Measurements from ENCODE around the gene ANKRD9. TPM values are rescaled to one million over a fixed set of nuclear protein-coding genes. Genes with fewer than 3 reads are reported as not detected.

Gene ANKRD9
- total and polyA plus RNA-seq, 2 of the 13 experiments (the other 11 are each of a cell fraction or from before 2014, with no cell fraction given) = 10.0 to 15.0 TPM

DNA sequence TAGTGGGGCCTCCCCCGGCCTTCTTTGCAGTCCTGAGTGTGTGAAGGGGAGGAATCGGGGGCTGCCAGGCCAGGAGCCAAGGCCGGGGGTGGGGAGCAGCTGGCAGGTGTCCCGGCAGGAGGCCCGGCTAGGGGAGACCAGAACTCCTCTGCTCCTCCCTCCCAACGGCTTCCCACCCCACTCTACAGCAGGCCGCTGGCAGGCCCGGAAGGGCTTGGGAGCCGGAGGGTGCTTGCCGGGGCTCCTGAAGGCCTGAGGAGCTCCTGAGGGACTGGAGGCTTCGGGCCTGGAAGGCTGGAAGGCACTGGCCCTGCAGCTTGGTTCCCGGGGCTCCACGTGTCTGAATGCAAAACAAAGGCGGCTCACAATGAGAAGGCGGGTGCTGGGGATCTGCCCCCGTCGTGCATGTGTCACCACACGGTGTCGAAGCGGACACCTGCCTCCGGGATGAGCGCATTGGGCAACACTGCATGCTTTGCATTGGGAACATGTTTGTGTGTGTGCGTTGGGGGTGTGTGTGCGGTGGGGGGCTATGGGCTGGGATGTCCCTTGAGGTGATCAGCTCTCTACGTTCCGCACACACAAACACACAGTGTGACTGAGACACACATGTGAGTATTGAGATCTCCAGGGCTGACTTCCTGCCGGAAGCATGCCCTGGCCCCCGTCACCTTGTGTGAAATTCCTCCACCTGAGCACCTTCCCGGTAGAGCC lies 30.9 kb upstream of the ANKRD9 start (continued):
- TF ChIP-seq, protein P1, sequence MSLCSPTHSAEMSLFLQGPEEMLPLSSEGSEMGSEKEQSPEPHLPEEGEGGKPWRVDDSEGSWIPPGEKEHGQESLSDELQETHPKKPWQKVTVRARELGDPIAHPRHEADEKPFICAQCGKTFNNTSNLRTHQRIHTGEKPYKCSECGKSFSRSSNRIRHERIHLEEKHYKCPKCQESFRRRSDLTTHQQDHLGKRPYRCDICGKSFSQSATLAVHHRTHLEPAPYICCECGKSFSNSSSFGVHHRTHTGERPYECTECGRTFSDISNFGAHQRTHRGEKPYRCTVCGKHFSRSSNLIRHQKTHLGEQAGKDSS (CRISPR knock-in tag; IDR thresholded peaks at IDR 0.05; ENCODE audit: borderline replicate concordance, low read depth) = no peak
- TF ChIP-seq, protein P2, sequence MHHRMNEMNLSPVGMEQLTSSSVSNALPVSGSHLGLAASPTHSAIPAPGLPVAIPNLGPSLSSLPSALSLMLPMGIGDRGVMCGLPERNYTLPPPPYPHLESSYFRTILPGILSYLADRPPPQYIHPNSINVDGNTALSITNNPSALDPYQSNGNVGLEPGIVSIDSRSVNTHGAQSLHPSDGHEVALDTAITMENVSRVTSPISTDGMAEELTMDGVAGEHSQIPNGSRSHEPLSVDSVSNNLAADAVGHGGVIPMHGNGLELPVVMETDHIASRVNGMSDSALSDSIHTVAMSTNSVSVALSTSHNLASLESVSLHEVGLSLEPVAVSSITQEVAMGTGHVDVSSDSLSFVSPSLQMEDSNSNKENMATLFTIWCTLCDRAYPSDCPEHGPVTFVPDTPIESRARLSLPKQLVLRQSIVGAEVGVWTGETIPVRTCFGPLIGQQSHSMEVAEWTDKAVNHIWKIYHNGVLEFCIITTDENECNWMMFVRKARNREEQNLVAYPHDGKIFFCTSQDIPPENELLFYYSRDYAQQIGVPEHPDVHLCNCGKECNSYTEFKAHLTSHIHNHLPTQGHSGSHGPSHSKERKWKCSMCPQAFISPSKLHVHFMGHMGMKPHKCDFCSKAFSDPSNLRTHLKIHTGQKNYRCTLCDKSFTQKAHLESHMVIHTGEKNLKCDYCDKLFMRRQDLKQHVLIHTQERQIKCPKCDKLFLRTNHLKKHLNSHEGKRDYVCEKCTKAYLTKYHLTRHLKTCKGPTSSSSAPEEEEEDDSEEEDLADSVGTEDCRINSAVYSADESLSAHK (CRISPR knock-in tag; IDR thresholded peaks at IDR 0.05; ENCODE audit: borderline replicate concordance) = no peak
- TF ChIP-seq YEATS2 (CRISPR knock-in tag; IDR thresholded peaks at IDR 0.05; ENCODE audit: borderline replicate concordance) = no peak
- no peak for TF ChIP-seq ZFP62 (CRISPR knock-in tag; IDR thresholded peaks at IDR 0.05)
- no peak for TF ChIP-seq ZBTB20 (CRISPR knock-in tag; IDR thresholded peaks at IDR 0.05; ENCODE audit: borderline replicate concordance, low read depth)
- TF ChIP-seq MBD4 (IDR thresholded peaks at IDR 0.05; ENCODE audit: borderline replicate concordance, low read length) = no peak
- no peak for TF ChIP-seq CCAR2 (optimal IDR thresholded peaks at IDR 0.05; ENCODE audit: low read depth, low read length)
- 0 out of 2 replicates have a peak, but pooled peaks have one; percentile 26 for TF ChIP-seq CAMTA2 (CRISPR knock-in tag; IDR thresholded peaks at IDR 0.05; ENCODE audit: borderline replicate concordance)
- TF ChIP-seq, protein P3, sequence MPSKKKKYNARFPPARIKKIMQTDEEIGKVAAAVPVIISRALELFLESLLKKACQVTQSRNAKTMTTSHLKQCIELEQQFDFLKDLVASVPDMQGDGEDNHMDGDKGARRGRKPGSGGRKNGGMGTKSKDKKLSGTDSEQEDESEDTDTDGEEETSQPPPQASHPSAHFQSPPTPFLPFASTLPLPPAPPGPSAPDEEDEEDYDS (CRISPR knock-in tag; IDR thresholded peaks at IDR 0.05) = no peak
- TF ChIP-seq, protein P4, sequence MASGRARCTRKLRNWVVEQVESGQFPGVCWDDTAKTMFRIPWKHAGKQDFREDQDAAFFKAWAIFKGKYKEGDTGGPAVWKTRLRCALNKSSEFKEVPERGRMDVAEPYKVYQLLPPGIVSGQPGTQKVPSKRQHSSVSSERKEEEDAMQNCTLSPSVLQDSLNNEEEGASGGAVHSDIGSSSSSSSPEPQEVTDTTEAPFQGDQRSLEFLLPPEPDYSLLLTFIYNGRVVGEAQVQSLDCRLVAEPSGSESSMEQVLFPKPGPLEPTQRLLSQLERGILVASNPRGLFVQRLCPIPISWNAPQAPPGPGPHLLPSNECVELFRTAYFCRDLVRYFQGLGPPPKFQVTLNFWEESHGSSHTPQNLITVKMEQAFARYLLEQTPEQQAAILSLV (CRISPR knock-in tag; IDR thresholded peaks at IDR 0.05; ENCODE audit: borderline replicate concordance) = peak; percentile 68; the same call in 1 of the 2 replicates
- TF ChIP-seq EHMT2 (IDR thresholded peaks at IDR 0.05; ENCODE audit: borderline replicate concordance, low read depth, low read length) = no peak
- no peak for TF ChIP-seq NR2F2 (IDR thresholded peaks at IDR 0.05; ENCODE audit: borderline replicate concordance, low read depth)
- TF ChIP-seq, protein P5, sequence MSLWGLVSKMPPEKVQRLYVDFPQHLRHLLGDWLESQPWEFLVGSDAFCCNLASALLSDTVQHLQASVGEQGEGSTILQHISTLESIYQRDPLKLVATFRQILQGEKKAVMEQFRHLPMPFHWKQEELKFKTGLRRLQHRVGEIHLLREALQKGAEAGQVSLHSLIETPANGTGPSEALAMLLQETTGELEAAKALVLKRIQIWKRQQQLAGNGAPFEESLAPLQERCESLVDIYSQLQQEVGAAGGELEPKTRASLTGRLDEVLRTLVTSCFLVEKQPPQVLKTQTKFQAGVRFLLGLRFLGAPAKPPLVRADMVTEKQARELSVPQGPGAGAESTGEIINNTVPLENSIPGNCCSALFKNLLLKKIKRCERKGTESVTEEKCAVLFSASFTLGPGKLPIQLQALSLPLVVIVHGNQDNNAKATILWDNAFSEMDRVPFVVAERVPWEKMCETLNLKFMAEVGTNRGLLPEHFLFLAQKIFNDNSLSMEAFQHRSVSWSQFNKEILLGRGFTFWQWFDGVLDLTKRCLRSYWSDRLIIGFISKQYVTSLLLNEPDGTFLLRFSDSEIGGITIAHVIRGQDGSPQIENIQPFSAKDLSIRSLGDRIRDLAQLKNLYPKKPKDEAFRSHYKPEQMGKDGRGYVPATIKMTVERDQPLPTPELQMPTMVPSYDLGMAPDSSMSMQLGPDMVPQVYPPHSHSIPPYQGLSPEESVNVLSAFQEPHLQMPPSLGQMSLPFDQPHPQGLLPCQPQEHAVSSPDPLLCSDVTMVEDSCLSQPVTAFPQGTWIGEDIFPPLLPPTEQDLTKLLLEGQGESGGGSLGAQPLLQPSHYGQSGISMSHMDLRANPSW (CRISPR knock-in tag; IDR thresholded peaks at IDR 0.05; ENCODE audit: borderline replicate concordance) = no peak
- TF ChIP-seq, protein P6, sequence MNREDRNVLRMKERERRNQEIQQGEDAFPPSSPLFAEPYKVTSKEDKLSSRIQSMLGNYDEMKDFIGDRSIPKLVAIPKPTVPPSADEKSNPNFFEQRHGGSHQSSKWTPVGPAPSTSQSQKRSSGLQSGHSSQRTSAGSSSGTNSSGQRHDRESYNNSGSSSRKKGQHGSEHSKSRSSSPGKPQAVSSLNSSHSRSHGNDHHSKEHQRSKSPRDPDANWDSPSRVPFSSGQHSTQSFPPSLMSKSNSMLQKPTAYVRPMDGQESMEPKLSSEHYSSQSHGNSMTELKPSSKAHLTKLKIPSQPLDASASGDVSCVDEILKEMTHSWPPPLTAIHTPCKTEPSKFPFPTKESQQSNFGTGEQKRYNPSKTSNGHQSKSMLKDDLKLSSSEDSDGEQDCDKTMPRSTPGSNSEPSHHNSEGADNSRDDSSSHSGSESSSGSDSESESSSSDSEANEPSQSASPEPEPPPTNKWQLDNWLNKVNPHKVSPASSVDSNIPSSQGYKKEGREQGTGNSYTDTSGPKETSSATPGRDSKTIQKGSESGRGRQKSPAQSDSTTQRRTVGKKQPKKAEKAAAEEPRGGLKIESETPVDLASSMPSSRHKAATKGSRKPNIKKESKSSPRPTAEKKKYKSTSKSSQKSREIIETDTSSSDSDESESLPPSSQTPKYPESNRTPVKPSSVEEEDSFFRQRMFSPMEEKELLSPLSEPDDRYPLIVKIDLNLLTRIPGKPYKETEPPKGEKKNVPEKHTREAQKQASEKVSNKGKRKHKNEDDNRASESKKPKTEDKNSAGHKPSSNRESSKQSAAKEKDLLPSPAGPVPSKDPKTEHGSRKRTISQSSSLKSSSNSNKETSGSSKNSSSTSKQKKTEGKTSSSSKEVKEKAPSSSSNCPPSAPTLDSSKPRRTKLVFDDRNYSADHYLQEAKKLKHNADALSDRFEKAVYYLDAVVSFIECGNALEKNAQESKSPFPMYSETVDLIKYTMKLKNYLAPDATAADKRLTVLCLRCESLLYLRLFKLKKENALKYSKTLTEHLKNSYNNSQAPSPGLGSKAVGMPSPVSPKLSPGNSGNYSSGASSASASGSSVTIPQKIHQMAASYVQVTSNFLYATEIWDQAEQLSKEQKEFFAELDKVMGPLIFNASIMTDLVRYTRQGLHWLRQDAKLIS (CRISPR knock-in tag; IDR thresholded peaks at IDR 0.05) = no peak
